ENCODE measurements around the gene LRRFIP2.

The LRRFIP2 gene

DNA sequence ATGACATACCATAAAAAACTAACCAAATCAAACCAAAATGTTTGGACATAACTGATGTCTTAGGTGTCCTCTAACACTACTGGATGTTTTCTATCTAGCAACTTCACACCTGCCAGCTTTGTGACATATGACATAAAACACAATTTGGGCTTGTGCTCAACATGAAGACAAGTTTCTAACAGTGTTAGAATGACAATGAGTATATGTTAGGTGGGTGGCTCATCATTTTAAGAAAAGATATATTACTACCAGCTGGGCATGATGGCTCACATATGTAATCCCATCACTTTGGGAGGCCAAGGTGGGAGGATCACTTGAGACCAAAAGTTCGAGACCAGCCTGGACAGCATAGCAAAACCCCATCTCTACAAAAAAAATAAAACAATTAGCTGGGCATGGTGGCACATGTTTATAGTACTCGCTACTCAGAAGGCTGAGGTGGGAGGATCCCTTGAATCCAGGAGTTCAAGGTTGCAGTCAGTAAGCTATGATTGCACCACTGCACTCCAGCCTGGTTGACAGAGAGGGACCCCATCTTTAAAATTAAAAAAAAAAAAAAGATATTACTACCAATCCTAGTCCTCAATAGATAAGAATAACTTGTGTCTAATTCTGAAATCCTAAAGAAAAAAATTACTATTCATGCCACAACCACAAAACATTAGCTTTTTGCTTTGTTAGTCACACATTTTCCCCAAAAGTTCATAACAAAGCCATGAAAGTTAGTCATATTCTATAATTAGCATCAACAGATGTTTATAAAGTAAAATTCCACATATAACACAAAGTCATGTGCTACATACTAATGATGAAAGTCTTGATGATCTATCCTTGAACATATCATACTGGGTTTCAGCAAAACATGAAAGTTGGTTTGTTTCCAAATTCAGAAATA lies 59.9 kb downstream of the LRRFIP2 start:
- DNase-seq, result no peak

DNA sequence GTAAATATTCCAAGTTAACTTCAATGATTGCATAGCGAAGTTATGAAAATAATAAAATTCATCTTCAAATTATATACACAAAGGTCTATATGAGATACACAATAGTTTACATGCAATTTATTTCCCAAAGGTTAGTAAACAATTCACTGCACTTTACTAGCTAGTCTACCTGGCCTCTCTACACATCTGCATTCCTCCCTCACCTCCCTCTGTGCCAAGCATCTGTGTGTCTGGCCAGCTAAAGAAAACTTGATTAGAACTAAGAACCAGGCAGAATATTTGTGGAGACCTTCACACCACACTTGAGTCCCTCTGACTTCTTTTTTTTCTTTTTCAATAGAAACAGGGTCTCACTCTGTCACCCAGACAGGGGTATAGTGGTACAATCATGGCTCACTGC lies 61.4 kb downstream of the LRRFIP2 start:
- DNase-seq, result no peak

DNA sequence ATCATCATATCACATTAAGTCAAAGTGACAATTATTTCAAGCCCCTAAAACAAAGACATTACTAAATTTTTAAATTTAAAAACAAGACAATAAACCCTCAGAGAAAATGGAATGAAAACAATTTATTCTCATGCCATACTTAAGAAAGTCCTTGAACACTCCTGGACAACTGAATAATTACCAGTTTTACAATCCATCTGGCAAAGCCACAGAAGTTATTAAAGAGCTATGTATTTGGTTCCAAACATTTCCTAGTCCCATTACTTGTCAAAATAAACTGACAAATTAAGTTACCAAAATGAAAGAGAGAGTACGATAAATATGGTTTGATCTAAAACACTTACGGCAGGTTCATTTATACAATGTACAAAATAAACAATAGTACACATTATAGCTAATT lies 63.2 kb downstream of the LRRFIP2 start:
- DNase-seq, result no peak

DNA sequence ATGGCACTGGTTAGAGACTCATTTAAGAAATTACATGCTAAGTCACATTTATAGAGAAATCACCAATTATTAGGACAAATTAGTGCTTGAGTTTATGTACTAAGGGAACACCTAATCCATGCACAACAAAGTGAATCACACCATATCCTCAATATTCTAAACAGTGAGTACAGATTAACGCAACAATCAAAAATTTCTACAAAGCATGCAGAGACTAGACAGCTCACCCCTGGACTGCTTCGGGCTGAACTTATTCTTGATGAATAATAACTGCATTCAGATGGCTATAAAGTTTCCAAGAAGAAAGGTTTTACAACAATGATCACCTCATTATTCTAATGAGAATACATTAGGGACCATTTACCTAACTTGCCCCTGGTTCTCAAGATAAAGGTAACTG lies 66.5 kb downstream of the LRRFIP2 start:
- DNase-seq, result no peak

DNA sequence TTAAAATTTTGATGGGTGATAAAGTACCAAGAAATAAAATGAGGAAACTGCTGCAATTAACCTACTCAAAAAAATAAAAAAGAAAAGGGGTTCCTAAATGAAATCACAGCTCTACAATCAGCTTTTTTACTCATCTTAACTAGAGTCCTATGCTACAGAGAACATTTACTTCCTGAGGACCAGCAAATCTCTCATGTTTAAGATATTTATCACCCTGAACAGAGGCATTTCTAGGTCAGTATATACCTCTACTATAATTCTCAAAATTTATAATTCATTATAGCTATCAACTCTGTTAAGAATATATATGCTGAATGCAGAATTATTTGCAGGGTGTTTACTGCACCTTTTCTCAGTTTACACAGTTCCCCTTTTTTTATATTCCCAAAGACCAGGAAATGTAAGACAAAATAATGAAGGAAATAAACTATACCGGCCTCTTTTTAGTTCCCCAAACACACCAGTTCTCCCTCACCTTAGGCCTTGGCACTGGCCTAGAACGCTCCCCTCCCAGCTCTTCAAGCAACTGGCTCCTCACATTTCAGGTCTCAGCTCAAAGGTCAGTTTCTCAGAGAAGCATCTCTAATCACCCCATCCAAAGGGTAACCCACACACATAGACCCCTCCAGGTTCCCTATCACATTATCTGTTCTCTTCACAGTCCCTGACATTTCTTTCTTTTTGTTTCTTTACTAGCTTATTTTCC lies 71.1 kb downstream of the LRRFIP2 start:
- DNase-seq, result no peak

DNA sequence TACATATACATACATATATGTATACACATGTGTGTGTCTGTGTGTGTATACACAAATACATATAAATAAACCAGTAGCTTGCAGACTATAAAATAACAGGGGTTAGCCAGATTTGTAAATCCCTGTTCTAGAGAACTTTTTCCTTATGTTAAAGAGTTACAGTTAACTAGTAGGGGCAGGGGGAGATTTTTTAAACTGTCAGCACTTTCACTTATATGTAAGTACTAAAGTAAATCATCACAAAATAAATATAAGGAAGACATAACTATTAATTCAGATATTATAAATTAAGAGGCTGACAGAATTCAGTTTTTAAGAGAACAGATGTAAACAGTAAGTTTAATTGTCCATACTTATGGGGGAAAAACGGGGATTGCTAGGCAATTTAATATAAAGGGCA lies 74.0 kb downstream of the LRRFIP2 start:
- DNase-seq, result no peak

DNA sequence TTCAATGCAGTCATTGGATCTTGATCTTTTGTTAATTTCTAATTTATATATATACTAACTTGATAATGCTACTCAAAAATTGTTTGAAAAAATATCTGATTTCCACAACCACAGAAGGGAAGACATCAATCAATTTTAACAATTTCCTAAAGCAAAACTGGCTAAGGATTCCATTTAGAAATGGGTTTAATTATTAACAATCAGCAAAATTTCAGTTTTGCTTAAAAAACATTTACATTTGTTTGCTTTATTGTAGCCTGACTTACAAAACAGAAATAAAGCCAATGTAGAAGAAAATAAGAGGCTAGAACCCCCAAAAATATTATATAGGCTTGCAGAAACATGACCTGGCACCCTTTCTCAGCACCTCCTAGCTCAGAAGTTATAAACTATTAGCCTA lies 74.9 kb downstream of the LRRFIP2 start:
- DNase-seq, result no peak

DNA sequence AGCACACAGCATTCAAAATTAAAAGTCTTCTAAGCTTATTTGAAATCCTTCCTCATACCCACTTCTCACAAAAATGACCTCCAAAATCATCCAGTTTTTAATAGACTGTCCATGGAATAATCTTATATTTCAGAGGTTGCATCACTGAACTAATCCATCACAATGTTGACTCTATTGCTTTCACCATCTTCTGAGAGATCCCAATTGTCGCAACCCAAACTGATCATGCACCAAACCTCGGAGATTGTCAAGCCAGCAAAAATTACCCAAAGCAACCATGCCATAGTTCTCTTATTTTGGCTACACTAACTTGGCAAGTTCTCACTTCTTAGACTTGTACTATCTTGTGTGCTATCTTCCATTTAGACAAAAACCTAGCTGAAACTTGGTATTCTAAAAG lies 75.5 kb downstream of the LRRFIP2 start:
- DNase-seq, result no peak

DNA sequence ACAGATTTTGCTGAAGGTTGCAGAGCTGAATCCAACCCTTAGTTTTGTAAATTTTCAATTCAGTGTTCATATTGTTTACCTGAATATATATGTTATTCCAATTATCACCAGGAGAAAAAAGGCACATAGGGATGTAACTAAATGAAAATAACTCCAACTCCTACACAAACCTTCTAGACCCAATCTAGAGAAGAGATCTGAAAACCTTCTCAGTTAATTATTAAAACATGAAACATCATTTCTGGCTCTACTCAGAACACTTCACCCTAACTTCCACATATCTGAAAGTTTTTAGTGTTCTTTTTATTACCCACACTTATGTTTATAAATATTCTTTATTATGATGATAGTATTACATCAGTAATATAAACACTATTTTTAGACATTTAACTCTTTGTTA lies 76.6 kb downstream of the LRRFIP2 start:
- no peak for DNase-seq

DNA sequence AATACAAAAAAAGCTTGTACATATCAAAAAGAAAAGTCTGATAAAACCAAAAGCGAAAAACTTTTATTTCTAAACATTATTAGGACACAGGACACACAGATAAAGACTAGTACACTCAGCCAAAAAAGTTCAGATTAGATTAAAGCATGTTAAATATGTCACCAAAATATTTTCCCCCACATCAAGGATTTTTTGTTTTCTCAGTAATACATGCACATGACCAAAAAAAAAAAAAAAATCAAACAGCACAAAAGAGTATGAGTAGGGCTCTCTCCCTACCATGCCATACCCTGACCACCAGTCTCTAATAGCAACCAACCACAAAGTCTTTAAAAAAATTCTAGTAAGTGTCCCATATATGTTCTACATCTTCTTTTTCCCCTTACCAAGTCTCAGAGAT lies 77.4 kb downstream of the LRRFIP2 start:
- no peak for DNase-seq

DNA sequence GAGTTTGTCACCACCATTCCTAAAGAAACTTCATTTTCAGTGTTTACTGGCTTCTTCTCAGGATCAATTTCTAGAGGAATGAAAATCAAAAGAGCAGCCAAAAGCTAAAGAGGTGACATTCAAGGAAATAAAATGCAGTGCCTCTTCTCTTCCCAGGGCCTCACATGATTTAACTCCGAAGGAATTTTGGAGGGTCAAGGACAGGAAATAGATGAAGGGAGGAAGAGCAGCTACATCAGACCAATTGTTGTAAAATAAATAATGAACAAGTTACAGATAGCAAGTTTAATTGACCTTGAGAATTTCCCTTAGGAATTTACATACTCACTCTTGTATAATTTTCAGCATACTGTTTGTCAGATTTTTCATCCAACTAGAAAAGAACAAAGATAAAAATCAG lies 78.1 kb downstream of the LRRFIP2 start:
- no peak for DNase-seq

DNA sequence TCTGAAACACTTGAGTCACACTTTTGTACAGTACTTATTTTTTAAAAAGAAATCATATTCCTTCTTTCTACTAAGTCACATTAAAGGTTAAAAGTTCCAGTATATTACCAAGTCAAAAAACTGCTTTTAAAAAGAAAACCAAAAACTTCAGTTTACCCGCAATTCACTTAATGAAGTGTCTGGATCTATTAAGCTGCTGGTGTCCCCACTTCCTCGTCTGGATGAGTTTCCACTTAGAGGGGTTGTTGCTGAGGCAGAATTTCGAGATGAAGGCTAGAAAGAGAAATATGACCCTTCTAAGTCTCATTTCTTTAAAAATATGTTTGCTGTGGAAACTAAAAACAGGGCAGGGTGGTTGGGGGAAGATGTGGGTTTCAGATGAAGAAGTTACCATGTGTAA lies 79.7 kb downstream of the LRRFIP2 start:
- DNase-seq, result no peak

DNA sequence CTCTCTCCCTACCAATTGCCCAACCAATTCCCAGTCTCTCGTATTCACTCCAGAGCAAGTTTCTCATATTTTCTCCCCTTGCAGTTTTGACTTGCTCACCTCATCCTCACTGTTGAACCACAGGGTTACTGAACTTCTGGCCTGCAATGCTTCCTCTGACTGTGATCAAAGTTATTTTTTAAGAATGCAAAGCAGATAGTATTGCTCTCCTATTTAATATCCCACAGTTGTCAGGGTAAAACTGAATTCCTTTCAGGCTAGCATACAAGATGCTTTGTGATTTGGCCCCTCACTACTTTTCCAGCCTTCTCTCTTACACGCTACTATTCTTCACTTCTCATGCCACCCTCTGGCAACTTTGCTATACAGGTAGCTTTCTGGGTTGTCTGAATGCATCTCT lies 80.9 kb downstream of the LRRFIP2 start:
- DNase-seq, result no peak

DNA sequence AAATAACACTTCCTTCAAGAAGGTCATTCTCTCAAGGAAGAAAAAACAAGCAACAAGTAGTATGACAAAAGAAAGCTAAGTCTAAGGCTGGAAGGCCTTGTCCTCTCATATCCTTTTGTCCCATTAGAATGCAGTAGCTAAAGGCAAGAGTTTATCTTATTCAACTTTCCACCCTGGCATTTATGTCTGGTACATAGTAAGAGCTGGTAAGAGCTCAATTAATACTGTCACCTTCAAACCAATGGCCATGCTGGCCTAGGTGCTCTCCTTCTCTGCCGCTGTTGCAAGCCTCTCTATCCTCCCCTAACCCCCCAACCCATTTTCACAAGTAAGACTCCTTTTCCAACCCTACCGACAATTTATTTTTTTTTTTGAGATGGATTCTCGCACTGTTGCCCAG lies 81.9 kb downstream of the LRRFIP2 start:
- no peak for DNase-seq

DNA sequence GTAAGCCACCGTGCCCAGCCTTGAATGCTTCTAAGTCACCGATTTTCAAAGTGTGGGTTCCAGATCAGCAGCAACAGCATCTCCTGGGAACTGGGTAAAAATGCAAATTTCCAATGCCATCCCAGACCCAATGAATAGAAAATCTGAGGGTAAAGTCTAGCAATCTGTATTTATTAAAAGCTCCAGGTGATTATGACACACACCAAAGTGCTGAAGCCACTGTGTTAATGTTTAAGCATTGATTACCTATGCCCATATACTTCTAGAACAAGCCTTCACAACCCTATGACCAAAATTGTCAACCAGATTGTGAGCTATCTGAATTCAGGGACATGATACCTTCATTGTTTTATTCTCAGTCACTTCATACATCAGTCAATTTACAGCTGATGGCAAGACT lies 86.5 kb downstream of the LRRFIP2 start:
- no peak for DNase-seq

DNA sequence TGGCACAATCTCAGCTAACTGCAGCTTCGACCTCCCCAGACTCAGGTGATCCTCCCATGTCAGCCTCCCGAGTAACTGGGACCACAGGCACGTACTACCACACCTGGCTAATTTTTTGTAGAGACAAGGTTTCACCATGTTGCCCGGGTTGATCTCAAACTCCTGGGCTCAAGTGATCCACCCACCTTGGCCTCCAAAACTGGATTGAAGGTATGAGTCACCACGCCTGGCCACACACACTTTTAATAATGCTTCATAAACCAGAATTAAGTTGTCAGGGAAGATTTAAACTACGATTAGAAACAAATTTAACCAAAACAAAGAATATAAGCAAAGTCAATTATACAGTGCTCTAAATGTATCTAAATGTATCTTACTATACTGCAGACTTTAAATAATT lies 87.5 kb downstream of the LRRFIP2 start:
- DNase-seq, result no peak

DNA sequence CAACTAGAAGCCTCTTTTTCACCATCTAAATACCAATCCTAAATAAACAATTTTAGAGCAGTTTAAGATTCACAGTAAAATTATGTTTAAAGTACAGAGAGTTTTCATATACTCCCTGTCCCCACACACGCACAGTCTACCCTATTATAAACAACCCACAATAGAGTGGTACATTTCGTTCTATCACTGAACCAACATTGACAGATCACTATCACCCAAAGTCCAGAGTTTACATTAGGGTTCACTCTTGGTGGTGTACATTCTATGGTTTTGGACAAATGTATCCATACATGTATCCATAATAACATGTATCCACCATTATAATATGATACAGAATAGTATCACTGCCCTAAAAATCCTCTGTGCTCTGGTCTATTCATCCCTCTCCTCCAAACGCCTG lies 92.1 kb downstream of the LRRFIP2 start:
- no peak for DNase-seq

DNA sequence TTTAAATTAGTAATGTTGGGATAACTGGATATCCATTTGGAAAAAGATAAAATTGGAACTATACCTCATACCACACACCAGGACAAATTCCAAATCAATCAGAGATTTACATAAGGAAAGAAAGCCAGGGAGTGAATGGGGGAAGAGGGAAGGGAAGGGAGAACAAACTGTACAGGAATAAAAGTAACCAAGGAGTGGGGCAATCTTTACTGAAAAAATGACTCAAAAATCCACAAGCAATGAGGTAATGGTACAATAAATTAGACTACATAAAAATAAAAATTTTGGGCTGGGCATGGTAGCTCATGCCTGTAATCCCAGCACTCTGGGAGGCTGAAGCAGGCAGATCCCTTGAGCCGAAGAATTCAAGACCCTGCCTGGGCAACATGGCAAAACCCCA lies 98.4 kb downstream of the LRRFIP2 start:
- DNase-seq, result no peak

DNA sequence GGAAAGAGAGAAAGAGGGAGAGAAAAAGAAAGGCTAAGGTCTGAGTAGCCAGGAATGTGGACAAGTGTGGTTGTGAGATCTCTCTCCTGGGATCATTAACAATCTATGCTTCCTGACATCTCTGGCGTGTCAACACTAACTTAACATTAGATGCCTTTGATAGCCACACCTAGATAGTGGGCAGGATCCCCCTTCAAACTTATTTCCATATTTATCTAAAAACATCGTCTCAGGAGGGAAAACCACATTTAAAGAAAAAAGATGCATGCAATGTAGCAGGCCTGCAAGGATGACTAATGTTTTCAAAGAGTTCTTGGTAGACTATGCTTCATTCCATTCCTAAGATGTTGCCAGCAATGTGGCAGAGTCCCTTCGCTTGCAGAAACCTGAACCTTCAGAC lies 100.2 kb downstream of the LRRFIP2 start:
- DNase-seq, result no peak

DNA sequence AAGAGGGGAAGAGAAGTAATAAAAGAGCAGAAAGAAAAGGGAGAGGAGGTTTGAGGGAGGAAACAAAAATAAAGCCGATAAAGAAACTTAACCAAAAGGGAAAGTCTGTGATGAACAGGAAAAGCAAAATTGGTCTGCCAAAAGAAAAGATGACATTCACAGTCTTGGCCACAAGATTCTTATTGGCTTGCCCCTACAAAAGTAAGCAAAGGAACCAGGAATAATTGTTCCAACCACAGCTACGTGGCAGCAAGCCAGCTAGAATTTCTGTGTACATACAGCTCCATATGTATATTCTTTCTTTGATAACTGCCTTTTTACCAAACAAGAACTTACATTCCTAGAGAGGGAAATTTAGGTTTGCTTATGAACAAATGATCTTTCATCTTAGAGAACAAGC lies 101.5 kb downstream of the LRRFIP2 start:
- DNase-seq, result no peak

DNA sequence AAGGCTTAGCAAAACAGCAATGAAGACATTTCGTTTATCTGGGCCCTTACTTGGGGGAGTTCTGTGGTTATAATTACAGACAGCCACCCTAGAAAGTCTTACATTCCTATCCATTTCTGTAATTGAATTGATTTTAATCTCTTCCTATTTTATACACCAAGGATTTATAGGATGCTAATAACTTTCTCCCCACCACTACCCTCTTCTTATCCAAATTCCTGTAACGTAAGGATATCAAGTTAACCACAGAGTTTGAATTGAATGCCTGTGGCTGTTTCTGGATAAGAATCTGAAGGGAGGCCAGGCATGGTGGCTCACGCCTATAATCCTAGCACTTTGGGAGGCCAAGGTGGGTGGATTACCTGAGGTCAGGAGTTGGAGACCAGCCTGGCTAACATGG lies 102.5 kb downstream of the LRRFIP2 start:
- no peak for DNase-seq

DNA sequence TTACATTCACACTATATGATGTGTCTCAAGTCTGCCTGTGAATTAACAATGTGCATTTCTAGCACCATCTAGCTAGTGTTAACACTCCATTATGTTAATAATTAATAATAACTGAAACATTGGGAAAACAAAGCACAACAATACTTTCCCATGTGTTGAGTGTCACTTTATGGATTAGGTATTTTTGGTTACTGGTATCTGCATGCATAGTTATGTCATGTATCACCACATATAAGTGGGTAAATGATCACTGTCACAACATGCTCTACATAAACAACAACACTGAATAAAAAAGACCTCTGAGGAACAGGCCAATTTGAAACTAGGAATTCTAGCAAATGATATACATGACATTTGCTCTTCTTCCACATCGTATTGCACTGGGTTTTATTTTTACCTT lies 106.4 kb downstream of the LRRFIP2 start:
- no peak for DNase-seq

DNA sequence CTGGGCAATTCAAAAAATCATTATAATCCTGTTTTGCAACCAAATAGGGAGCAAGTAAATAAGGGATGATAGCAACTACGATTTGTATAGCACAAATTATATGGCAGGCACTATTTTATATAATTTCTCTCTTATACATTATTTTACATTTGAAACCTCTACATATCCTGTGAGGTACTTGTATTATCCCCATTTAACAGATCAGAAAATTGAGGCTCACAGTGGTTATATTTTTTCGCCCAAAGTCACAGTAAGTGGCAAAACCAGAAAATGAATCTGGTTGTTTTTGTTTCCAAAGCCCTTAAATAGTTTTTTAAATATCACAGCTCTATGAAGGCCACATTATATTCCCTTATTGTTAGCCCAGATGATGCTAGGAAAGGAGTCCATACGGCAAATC lies 106.8 kb downstream of the LRRFIP2 start:
- DNase-seq, result no peak

DNA sequence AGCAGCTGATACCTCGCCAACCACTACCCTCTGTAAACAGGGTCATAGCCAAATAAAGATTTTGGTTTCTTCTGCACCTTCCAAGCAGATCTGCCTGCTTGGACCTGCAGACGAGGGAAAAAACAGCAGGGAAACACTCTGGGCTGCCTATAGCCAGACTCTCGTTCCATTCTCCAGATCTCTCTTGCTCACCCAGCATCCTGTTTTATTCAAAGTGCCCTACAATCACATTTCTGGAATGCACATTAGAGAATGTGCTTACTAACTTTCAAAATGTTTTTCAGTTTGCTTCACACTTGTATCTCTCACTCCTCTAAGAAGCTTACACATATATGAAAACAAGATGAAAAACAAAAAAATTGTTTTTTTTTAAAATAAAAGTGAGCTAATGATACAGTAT lies 109.6 kb downstream of the LRRFIP2 start:
- no peak for DNase-seq

DNA sequence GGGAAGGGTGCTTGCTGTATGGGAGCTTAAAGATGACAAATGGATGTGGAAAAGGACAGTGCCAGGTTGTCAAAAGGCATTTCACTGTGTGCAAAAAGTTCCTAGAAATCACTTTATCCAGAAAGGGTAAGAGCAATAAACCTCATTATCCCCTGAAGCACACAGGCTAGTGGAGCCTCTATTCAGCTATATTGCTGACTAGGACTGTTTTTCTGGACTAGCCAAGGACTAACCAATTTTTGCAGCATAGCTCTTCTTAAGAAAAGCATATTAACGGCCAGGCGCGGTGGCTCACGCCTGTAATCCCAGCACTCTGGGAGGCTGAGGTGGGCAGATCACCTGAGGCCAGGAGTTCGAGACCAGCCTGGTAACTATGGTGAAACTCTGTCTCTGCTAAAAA lies 116.3 kb downstream of the LRRFIP2 start:
- DNase-seq, result no peak

Measured in CD4-positive, alpha-beta T cell treated with Interleukin-17A for 1 hour (primary cell).